T-helper 22 cell (primary cell): Measurements from ENCODE around the gene ESRRA.

ENCODE experiments used
- DNase-seq: peaks from one replicate; pipeline ENCODE4 v3.0.0-alpha.2; 2020; ENCODE audit warnings: low read depth

Gene ESRRA

GRCh38 chr11:64333556-64333955 lies 28.2 kb downstream of the ESRRA start:
- no peak for DNase-seq

GRCh38 chr11:64334764-64335735 lies 29.7 kb downstream of the ESRRA start:
- DNase-seq, result no peak

- DNase-seq, result no peak
Measured at GRCh38 chr11:64337538-64338249, 32.4 kb downstream of the ESRRA start.

GRCh38 chr11:64338716-64339115 lies 33.4 kb downstream of the ESRRA start:
- no peak for DNase-seq

GRCh38 chr11:64339286-64339685 lies 34.0 kb downstream of the ESRRA start:
- no peak for DNase-seq

GRCh38 chr11:64339754-64340408 lies 34.6 kb downstream of the ESRRA start, which contains the start of gene CCDC88B:
Gene CCDC88B, plus strand, starts transcription at chr11:64340204. Its CDS starts 63 bp downstream, at chr11:64340267.
- DNase-seq, result peak; percentile 85

- DNase-seq, result peak; percentile 57
Measured at GRCh38 chr11:64340671-64341335, 35.5 kb downstream of the ESRRA start.

GRCh38 chr11:64341429-64341828 lies 36.1 kb downstream of the ESRRA start:
- DNase-seq, result no peak

- DNase-seq, result peak; percentile 71
Measured at GRCh38 chr11:64341851-64342791, 36.8 kb downstream of the ESRRA start.

GRCh38 chr11:64342869-64343745 lies 37.8 kb downstream of the ESRRA start:
- no peak for DNase-seq

GRCh38 chr11:64343767-64344559 lies 38.6 kb downstream of the ESRRA start:
- no peak for DNase-seq

- DNase-seq, result no peak
Measured at GRCh38 chr11:64344787-64345186, 39.5 kb downstream of the ESRRA start.

- DNase-seq, result no peak
Measured at GRCh38 chr11:64347193-64347867, 42.0 kb downstream of the ESRRA start.

GRCh38 chr11:64348383-64349024 lies 43.2 kb downstream of the ESRRA start:
- no peak for DNase-seq

GRCh38 chr11:64349025-64349387 lies 43.7 kb downstream of the ESRRA start:
- no peak for DNase-seq

GRCh38 chr11:64349404-64349803 lies 44.1 kb downstream of the ESRRA start:
- no peak for DNase-seq

GRCh38 chr11:64351136-64351631 lies 45.9 kb downstream of the ESRRA start:
- DNase-seq, result no peak
